Astrocyte (in vitro differentiated cells and primary cell): ENCODE results near the gene GGT1. TPM values are rescaled to one million over a fixed set of nuclear protein-coding genes. Genes with fewer than 3 reads are reported as not detected.

ENCODE experiments used
- DNase-seq: peaks from one replicate; pipeline ENCODE4 v3.0.0-alpha.2; 2010; ENCODE audit warnings: low read depth
- FAIRE-seq: peaks from 2 replicates; lab custom pipeline; 2011; peaks lifted over from hg19 to GRCh38; lab: Jason Lieb, UNC
- H2AFZ ChIP-seq: 2 replicates; pipeline ENCODE4 v1.6.0; 2012; ENCODE audit warnings: low read depth, low read length, inconsistent platforms
- H3K27ac ChIP-seq: 2 replicates; pipeline ENCODE4 v1.5.1; 2011; ENCODE audit warnings: low read depth, low read length, inconsistent platforms
- H3K27me3 ChIP-seq: 2 replicates; pipeline ENCODE4 v1.6.0; 2011; ENCODE audit warnings: low read length, inconsistent platforms; ENCODE audit not compliant: insufficient read depth
- H3K36me3 ChIP-seq: 2 replicates; pipeline ENCODE4 v1.5.1; 2011; ENCODE audit warnings: low read length, inconsistent platforms; ENCODE audit not compliant: insufficient read depth
- H3K4me1 ChIP-seq: 2 replicates; pipeline ENCODE4 v1.5.1; 2011; ENCODE audit warnings: low read length, inconsistent platforms; ENCODE audit not compliant: insufficient read depth
- H3K4me2 ChIP-seq: 2 replicates; pipeline ENCODE4 v1.6.0; 2012; ENCODE audit warnings: low read length, inconsistent platforms
- H3K4me3 ChIP-seq: 2 replicates; pipeline ENCODE4 v1.5.1; 2011; ENCODE audit warnings: low read depth, mild to moderate bottlenecking, low read length, inconsistent platforms; ENCODE audit not compliant: insufficient read depth
- H3K79me2 ChIP-seq: 2 replicates; pipeline ENCODE4 v1.6.0; 2012; ENCODE audit warnings: mild to moderate bottlenecking, low read length, inconsistent platforms; ENCODE audit not compliant: insufficient read depth
- H3K9ac ChIP-seq: 2 replicates; pipeline ENCODE4 v1.6.0; 2012; ENCODE audit warnings: mild to moderate bottlenecking, low read length, inconsistent platforms
- H3K9me3 ChIP-seq: 2 replicates; pipeline ENCODE4 v1.5.1; 2012; ENCODE audit warnings: low read depth, mild to moderate bottlenecking, low read length, inconsistent platforms; ENCODE audit not compliant: insufficient read depth
- H4K20me1 ChIP-seq: 2 replicates; pipeline ENCODE4 v1.6.0; 2012; ENCODE audit warnings: low read length, inconsistent platforms; ENCODE audit not compliant: insufficient read depth
- H3K27ac Mint-ChIP-seq: one replicate; pipeline ENCODE4 v1.8.0; 2021; ENCODE audit warnings: mild to moderate bottlenecking, mixed read lengths; ENCODE audit not compliant: unreplicated experiment
- H3K27me3 Mint-ChIP-seq: one replicate; pipeline ENCODE4 v1.8.0; 2021; ENCODE audit warnings: low read depth, mixed read lengths; ENCODE audit not compliant: unreplicated experiment
- H3K36me3 Mint-ChIP-seq: one replicate; pipeline ENCODE4 v1.8.0; 2021; ENCODE audit warnings: low read depth, mixed read lengths; ENCODE audit not compliant: unreplicated experiment
- H3K4me1 Mint-ChIP-seq: one replicate; pipeline ENCODE4 v1.8.0; 2021; ENCODE audit warnings: low read depth, mixed read lengths; ENCODE audit not compliant: unreplicated experiment
- H3K4me3 Mint-ChIP-seq: one replicate; pipeline ENCODE4 v1.8.0; 2021; ENCODE audit warnings: mild to moderate bottlenecking, moderate library complexity, mixed read lengths; ENCODE audit not compliant: unreplicated experiment
- H3K9me3 Mint-ChIP-seq: one replicate; pipeline ENCODE4 v1.8.0; 2021; ENCODE audit warnings: mild to moderate bottlenecking, mixed read lengths; ENCODE audit not compliant: unreplicated experiment
- EZH2 ChIP-seq: IDR thresholded peaks from 2 replicates; pipeline ENCODE4 v1.6.1; 2012; ENCODE audit warnings: mild to moderate bottlenecking, low read length, inconsistent platforms; ENCODE audit not compliant: insufficient read depth
- total RNA-seq: library from RNA; stranded (reverse); gene quantifications from 2 replicates; pipeline ENCODE4 v1.2.1, GENCODE V29; 2021
- TF ChIP-seq, protein P1 (sequence below): IDR thresholded peaks from 2 replicates; pipeline ENCODE4 v1.5.1; 2011; ENCODE audit warnings: low read depth, mild to moderate bottlenecking, inconsistent platforms, low read length, moderate library complexity; ENCODE audit not compliant: insufficient read depth

The GGT1 gene
- total RNA-seq, 1 donor from 2014 or later, result 2.9 TPM

DNA sequence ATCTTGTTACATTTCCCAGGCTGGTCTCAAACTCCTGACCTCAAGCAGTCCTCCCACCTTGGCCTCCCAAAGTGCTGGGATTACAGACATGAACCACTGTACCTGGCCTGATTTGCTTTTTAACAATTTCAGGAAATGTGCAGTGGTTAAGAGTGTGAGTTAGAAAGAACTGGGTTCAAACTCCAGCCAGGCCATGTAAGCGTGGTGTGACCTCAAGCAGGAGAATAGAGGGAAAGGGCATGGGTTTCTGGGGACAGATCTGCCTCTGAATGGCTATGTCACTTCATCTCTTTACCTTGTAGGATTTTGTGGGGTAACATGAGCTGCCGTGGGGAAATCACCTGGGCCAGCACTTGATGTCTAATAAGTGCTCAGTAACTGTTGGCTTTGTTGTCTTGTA, 37.9 kb upstream of the GGT1 start:
- peaks cover 4% of the 10 kb centered on the region for H3K4me1 Mint-ChIP-seq
- Histone ChIP-seq H3K9ac (no peak overlapping the region), H3K4me3 (no peak overlapping the region), H3K79me2 (peaks cover 87% of the 10 kb centered on the region), H3K9me3 (no peaks in the 10 kb centered on the region), H2AFZ (no peak overlapping the region), H3K36me3 (peaks cover 26% of the 10 kb centered on the region), H3K27ac (no peak overlapping the region), H4K20me1 (peaks cover 79% of the 10 kb centered on the region), H3K4me2 (no peak overlapping the region), H3K4me1 (no peaks in the 10 kb centered on the region), H3K27me3 (no peaks in the 10 kb centered on the region)
- no peaks in the 10 kb centered on the region for H3K27me3 Mint-ChIP-seq
- no peak overlapping the region for H3K27ac Mint-ChIP-seq
- TF ChIP-seq EZH2, result no peak
- TF ChIP-seq, protein P1, sequence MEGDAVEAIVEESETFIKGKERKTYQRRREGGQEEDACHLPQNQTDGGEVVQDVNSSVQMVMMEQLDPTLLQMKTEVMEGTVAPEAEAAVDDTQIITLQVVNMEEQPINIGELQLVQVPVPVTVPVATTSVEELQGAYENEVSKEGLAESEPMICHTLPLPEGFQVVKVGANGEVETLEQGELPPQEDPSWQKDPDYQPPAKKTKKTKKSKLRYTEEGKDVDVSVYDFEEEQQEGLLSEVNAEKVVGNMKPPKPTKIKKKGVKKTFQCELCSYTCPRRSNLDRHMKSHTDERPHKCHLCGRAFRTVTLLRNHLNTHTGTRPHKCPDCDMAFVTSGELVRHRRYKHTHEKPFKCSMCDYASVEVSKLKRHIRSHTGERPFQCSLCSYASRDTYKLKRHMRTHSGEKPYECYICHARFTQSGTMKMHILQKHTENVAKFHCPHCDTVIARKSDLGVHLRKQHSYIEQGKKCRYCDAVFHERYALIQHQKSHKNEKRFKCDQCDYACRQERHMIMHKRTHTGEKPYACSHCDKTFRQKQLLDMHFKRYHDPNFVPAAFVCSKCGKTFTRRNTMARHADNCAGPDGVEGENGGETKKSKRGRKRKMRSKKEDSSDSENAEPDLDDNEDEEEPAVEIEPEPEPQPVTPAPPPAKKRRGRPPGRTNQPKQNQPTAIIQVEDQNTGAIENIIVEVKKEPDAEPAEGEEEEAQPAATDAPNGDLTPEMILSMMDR, result no peak
- no peak overlapping the region for H3K4me3 Mint-ChIP-seq
- no peak for DNase-seq
- no peaks in the 10 kb centered on the region for H3K9me3 Mint-ChIP-seq
- peaks cover 7% of the 10 kb centered on the region for H3K36me3 Mint-ChIP-seq
- FAIRE-seq, result no peak

DNA sequence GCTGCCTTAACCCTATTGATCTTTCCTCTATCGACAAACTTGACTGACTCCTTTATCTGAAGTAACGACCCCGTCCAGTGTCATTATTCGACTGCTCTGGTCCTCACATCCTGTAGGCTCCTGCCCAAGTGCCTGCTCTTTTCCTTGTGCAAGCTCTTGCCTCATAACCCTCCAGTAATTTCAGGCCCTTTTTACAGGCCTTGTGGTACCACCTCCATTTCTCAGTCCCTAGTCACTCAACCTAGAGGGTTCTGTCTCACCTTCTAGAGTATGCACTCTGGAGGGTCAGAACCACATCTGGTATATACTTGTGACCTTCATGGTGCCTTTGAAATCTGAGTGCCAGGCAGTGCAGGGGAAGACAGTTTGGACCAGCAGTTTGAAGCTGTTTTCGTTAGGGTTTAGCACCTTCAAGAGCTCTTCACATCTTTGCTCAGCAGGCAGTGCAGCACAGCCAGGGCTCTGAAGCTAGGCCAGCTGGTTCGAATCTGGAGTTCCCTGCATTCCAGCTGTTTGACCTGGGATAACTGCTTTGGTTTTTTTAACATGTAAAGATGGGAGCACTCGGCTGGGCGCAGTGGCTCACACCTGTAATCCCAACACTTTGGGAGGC, 36.0 kb upstream of the GGT1 start:
- peaks cover 4% of the 10 kb centered on the region for H3K4me1 Mint-ChIP-seq
- Histone ChIP-seq H3K79me2 (peaks cover 73% of the 10 kb centered on the region), H3K36me3 (peaks cover 22% of the 10 kb centered on the region), H3K27ac (no peak overlapping the region), H3K4me2 (no peak overlapping the region), H3K9ac (no peak overlapping the region), H4K20me1 (peaks cover 77% of the 10 kb centered on the region), H3K9me3 (no peaks in the 10 kb centered on the region), H3K4me1 (no peaks in the 10 kb centered on the region), H3K27me3 (no peaks in the 10 kb centered on the region), H2AFZ (no peak overlapping the region), H3K4me3 (no peak overlapping the region)
- FAIRE-seq (no peak), DNase-seq (no peak)
- peaks cover 8% of the 10 kb centered on the region for H3K36me3 Mint-ChIP-seq
- no peak overlapping the region for H3K27ac Mint-ChIP-seq
- no peak overlapping the region for H3K4me3 Mint-ChIP-seq
- no peaks in the 10 kb centered on the region for H3K9me3 Mint-ChIP-seq
- no peaks in the 10 kb centered on the region for H3K27me3 Mint-ChIP-seq
- TF ChIP-seq, protein P1, result no peak
- no peak for TF ChIP-seq EZH2

DNA sequence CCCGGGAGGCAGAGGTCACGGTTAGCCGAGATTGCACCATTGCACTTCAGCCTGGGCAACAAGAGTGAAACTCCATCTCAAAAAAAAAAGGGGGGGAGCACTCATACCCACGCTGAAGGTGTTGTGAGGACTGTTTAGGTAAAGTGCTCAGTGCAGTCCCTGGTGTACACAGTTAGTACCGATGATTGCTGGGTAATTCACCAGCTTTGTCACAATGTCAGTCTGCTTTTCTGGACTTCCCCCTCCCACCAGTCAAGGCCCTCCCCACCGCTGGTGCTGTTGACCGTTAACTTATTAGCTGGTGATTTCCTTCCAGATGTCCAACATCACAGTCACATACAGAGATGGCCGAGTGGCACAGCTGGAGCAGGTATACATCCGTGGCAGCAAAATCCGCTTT, 35.3 kb upstream of the GGT1 start:
- FAIRE-seq (no peak), DNase-seq (no peak)
- peaks cover 68% of the 10 kb centered on the region for H3K79me2 ChIP-seq
- H3K9me3 ChIP-seq, result no peaks in the 10 kb centered on the region
- no peaks in the 10 kb centered on the region for H3K9me3 Mint-ChIP-seq
- H3K4me1 Mint-ChIP-seq, result peaks cover 4% of the 10 kb centered on the region
- H3K27me3 ChIP-seq, result no peaks in the 10 kb centered on the region
- no peak overlapping the region for H2AFZ ChIP-seq
- H4K20me1 ChIP-seq, result peaks cover 75% of the 10 kb centered on the region
- no peak overlapping the region for H3K27ac ChIP-seq
- H3K27ac Mint-ChIP-seq, result no peak overlapping the region
- no peaks in the 10 kb centered on the region for H3K27me3 Mint-ChIP-seq
- H3K9ac ChIP-seq, result no peak overlapping the region
- TF ChIP-seq, protein P1, result no peak
- no peak for TF ChIP-seq EZH2
- H3K4me1 ChIP-seq, result no peaks in the 10 kb centered on the region
- no peak overlapping the region for H3K4me3 ChIP-seq
- H3K36me3 Mint-ChIP-seq, result peaks cover 11% of the 10 kb centered on the region
- no peak overlapping the region for H3K4me3 Mint-ChIP-seq
- H3K4me2 ChIP-seq, result no peak overlapping the region
- H3K36me3 ChIP-seq, result peaks cover 25% of the 10 kb centered on the region
